ENCODE data around the gene NCK2. TPM values are rescaled to one million over a fixed set of nuclear protein-coding genes. Genes with fewer than 3 reads are reported as not detected.

NCK2 gene
- total and polyA plus RNA-seq, 2 donors from 2014 or later, result 22.8 to 52.9 TPM

- Histone ChIP-seq H3K9ac (ENCODE audit: low read length in 3 of 3) (no peak overlapping the region), H3K36me3 (ENCODE audit: control insufficient read depth in 2 of 3, insufficient read depth in 3 of 3, low read length in 3 of 3) (no peaks in the 10 kb centered on the region), H3K4me1 (ENCODE audit: control insufficient read depth in 2 of 3, insufficient read depth in 2 of 3, low read depth in 1 of 3, low read length in 3 of 3) (peaks cover 0 to 2% (median 0%) of the 10 kb centered on the region in 3 donors), H3K27ac (ENCODE audit: low read depth in 2 of 2, low read length in 2 of 2) (no peak overlapping the region), H3K4me3 (ENCODE audit: low read length in 3 of 3) (no peak overlapping the region), H3K9me3 (ENCODE audit: control insufficient read depth in 2 of 3, insufficient read depth in 1 of 3, low read length in 3 of 3) (no peaks in the 10 kb centered on the region), H3K27me3 (ENCODE audit: control insufficient read depth, insufficient read depth, low read length) (no peaks in the 10 kb centered on the region)
- TF ChIP-seq CTCF (IDR thresholded peaks at IDR 0.05; ENCODE audit: borderline replicate concordance, extremely low read depth, insufficient read depth), result no peak
- intact Hi-C loops (cut with DNase I), result no loop called here
- DNase-seq, result no peak
- no peak for FAIRE-seq
Measured at GRCh38 chr2:105903051-105903674, 158.5 kb downstream of the NCK2 start.

GRCh38 chr2:105904938-105905337 is 160.2 kb downstream of the NCK2 start:
- intact Hi-C loops (cut with DNase I), result no loop called here
- H3K36me3 ChIP-seq (ENCODE audit: control insufficient read depth in 2 of 3, insufficient read depth in 3 of 3, low read length in 3 of 3), result no peaks in the 10 kb centered on the region
- peaks cover 0 to 2% (median 0%) of the 10 kb centered on the region in 3 donors for H3K4me1 ChIP-seq (ENCODE audit: control insufficient read depth in 2 of 3, insufficient read depth in 2 of 3, low read depth in 1 of 3, low read length in 3 of 3)
- TF ChIP-seq CTCF (IDR thresholded peaks at IDR 0.05; ENCODE audit: borderline replicate concordance, extremely low read depth, insufficient read depth), result no peak
- DNase-seq, result no peak
- H3K27ac ChIP-seq (ENCODE audit: low read depth in 2 of 2, low read length in 2 of 2), result no peak overlapping the region
- no peak overlapping the region for H3K4me3 ChIP-seq (ENCODE audit: low read length in 3 of 3)
- H3K9ac ChIP-seq (ENCODE audit: low read length in 3 of 3), result no peak overlapping the region
- H3K9me3 ChIP-seq (ENCODE audit: control insufficient read depth in 2 of 3, insufficient read depth in 1 of 3, low read length in 3 of 3), result no peaks in the 10 kb centered on the region
- no peaks in the 10 kb centered on the region for H3K27me3 ChIP-seq (ENCODE audit: control insufficient read depth, insufficient read depth, low read length)
- FAIRE-seq, result no peak

- Histone ChIP-seq H3K9me3 (ENCODE audit: control insufficient read depth in 2 of 3, insufficient read depth in 1 of 3, low read length in 3 of 3) (no peaks in the 10 kb centered on the region), H3K27me3 (ENCODE audit: control insufficient read depth, insufficient read depth, low read length) (no peaks in the 10 kb centered on the region), H3K36me3 (ENCODE audit: control insufficient read depth in 2 of 3, insufficient read depth in 3 of 3, low read length in 3 of 3) (no peaks in the 10 kb centered on the region), H3K4me3 (ENCODE audit: low read length in 3 of 3) (no peak overlapping the region), H3K27ac (ENCODE audit: low read depth in 2 of 2, low read length in 2 of 2) (no peak overlapping the region), H3K4me1 (ENCODE audit: control insufficient read depth in 2 of 3, insufficient read depth in 2 of 3, low read depth in 1 of 3, low read length in 3 of 3) (peaks cover 0 to 2% (median 0%) of the 10 kb centered on the region in 3 donors), H3K9ac (ENCODE audit: low read length in 3 of 3) (no peak overlapping the region)
- FAIRE-seq (no peak), DNase-seq (no peak)
- TF ChIP-seq CTCF (IDR thresholded peaks at IDR 0.05; ENCODE audit: borderline replicate concordance, extremely low read depth, insufficient read depth), result no peak
- intact Hi-C loops (cut with DNase I), result no loop called here
Measured at GRCh38 chr2:105906481-105906880, 161.8 kb downstream of the NCK2 start.

GRCh38 chr2:105907184-105907583 is 162.5 kb downstream of the NCK2 start:
- intact Hi-C loops (cut with DNase I), result no loop called here
- Histone ChIP-seq H3K4me1 (ENCODE audit: control insufficient read depth in 2 of 3, insufficient read depth in 2 of 3, low read depth in 1 of 3, low read length in 3 of 3) (peaks cover 0 to 2% (median 0%) of the 10 kb centered on the region in 3 donors), H3K36me3 (ENCODE audit: control insufficient read depth in 2 of 3, insufficient read depth in 3 of 3, low read length in 3 of 3) (no peaks in the 10 kb centered on the region), H3K4me3 (ENCODE audit: low read length in 3 of 3) (no peak overlapping the region), H3K9me3 (ENCODE audit: control insufficient read depth in 2 of 3, insufficient read depth in 1 of 3, low read length in 3 of 3) (no peaks in the 10 kb centered on the region), H3K27ac (ENCODE audit: low read depth in 2 of 2, low read length in 2 of 2) (no peak overlapping the region), H3K27me3 (ENCODE audit: control insufficient read depth, insufficient read depth, low read length) (no peaks in the 10 kb centered on the region), H3K9ac (ENCODE audit: low read length in 3 of 3) (no peak overlapping the region)
- no peak for DNase-seq
- FAIRE-seq, result no peak
- no peak for TF ChIP-seq CTCF (IDR thresholded peaks at IDR 0.05; ENCODE audit: borderline replicate concordance, extremely low read depth, insufficient read depth)

All from kidney (tissue), 14 donors.